Measurements from ENCODE around the gene MAD1L1.

The MAD1L1 gene

DNA sequence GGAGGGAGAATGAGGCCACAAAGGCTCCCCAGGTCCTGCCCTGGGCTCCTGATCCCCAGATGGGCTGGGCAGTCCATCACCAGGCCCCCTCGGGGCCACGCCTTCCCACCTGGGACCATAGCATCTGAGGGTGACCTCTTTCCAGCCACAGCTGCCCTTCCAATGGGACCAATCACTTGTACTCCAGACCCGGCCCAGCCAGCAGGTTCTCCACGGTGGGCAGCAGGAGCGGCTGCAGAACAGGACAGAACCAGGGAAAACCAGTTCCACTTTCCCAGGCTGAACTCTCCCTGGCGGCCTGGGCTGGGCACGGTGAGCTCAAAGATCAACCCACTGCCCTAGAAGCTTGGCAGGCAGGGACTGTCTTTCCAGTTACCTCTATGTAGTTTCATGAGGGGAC is 257.6 kb downstream of the MAD1L1 start:
- no peak overlapping the region for H2AFZ ChIP-seq (ENCODE audit: low read depth, low read length, severe bottlenecking)
- H3K9me3 ChIP-seq (ENCODE audit: insufficient read depth, low read length): no peaks in the 10 kb centered on the region
- no peaks in the 10 kb centered on the region for H3K36me3 ChIP-seq (ENCODE audit: low read length)
- H4K20me1 ChIP-seq (ENCODE audit: low read depth, low read length): no peaks in the 10 kb centered on the region
- H3K79me2 ChIP-seq (ENCODE audit: insufficient read depth, low read length): no peaks in the 10 kb centered on the region
- no peak overlapping the region for H3K27ac ChIP-seq (ENCODE audit: low read depth, low read length)
- H3K4me2 ChIP-seq (ENCODE audit: low read depth, low read length, poor library complexity, severe bottlenecking): no peak overlapping the region
- no peaks in the 10 kb centered on the region for H3K9me2 ChIP-seq (replicated peaks; ENCODE audit: insufficient read depth, low read length)
- H3K4me3 ChIP-seq (ENCODE audit: insufficient read depth, low read length, poor library complexity, severe bottlenecking): no peak overlapping the region
- no peaks in the 10 kb centered on the region for H3K27me3 ChIP-seq (ENCODE audit: low read length)
- H3K9ac ChIP-seq (ENCODE audit: low read length): no peak overlapping the region
- TF ChIP-seq, protein P1, sequence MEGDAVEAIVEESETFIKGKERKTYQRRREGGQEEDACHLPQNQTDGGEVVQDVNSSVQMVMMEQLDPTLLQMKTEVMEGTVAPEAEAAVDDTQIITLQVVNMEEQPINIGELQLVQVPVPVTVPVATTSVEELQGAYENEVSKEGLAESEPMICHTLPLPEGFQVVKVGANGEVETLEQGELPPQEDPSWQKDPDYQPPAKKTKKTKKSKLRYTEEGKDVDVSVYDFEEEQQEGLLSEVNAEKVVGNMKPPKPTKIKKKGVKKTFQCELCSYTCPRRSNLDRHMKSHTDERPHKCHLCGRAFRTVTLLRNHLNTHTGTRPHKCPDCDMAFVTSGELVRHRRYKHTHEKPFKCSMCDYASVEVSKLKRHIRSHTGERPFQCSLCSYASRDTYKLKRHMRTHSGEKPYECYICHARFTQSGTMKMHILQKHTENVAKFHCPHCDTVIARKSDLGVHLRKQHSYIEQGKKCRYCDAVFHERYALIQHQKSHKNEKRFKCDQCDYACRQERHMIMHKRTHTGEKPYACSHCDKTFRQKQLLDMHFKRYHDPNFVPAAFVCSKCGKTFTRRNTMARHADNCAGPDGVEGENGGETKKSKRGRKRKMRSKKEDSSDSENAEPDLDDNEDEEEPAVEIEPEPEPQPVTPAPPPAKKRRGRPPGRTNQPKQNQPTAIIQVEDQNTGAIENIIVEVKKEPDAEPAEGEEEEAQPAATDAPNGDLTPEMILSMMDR (IDR thresholded peaks at IDR 0.05; ENCODE audit: insufficient read depth, low read length, poor library complexity, severe bottlenecking): no peak
- no peak for TF ChIP-seq EZH2phosphoT487 (conservative IDR thresholded peaks at IDR 0.05; ENCODE audit: low read length)
- H3F3A ChIP-seq (ENCODE audit: insufficient read depth): no peaks in the 10 kb centered on the region

DNA sequence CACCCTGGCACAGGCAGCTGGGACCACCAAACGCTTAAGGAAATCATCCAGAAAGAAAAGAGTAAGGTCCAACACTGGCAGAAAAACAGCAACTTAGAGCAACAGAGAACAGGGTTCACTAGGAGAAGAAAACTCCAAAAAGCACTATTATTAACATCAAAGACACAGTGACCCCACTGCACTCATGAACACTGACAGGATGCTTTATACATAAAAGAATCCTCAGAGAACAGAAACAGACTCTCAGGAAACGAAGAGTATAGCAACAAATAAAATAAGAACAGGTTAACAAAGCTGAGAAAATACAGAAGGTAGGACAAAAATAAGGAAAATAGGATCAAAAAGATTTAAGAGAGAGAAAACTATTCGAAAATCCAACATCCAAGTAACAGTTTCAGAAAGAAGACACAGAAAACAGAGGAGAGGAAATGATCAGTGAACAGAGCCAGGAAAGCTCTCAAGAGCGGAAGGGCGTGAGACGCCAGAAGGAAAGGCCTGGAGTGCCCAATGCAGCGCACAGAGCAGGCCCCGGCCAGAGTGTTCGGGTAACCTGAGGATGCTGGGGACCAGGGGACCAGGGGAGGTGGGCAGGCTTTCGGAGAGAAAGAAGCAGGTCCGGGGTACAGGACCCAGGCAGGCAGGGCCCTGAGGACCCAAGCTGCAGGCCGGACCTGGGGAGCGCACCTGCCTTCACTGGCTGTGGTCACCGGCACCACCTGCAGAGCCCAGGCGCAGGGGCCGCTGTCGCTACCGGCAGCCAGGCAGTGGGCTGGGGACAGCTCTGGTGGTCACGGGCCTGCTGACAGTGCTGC is 258.2 kb downstream of the MAD1L1 start:
- Histone ChIP-seq H3K9ac (ENCODE audit: low read length) (no peak overlapping the region), H3K27me3 (ENCODE audit: low read length) (no peaks in the 10 kb centered on the region), H3K36me3 (ENCODE audit: low read length) (no peaks in the 10 kb centered on the region)

DNA sequence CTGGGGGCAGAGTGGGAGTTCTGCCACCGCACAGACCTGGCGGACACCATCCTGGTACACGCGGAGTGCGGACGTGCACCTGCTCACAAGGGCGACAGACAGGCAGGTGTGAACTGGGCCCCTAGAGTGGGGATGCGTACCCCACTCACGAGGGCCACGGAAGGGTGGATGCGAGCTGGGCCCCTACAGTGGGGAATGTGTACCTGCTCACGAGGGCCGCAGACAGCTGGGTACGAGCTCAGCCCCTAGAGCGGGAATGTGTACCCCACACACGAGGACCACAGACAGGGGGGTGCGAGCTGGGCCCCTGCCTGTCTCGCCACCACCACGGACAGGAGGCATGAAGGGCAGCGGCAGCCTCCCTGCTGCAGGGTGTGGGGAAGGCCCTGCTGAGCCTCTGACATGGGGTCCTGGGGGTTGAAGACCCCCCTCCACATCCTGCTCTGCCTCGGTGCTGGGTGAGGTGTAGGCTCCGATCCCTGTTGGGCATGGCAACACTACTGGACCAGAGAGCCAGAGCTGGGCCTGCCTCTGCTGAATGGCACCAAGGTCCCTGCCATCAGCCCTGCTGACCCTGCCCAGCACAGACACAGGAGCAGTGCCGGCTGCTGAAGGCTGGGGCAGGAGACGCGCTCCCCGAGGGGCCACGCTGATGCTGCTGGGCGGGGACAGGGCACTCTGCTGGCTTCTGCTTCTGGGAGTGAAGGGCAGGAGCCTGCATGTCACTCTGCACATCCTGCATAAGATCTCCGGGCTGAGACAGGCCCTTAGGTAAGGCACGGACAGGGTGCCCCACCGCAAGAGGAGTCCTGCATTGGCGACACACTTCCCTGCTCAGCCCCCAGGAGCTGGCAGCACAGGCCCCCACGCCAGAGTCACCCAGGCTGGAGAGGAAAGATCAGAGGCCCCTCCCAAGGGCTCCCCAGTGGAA is 259.2 kb downstream of the MAD1L1 start:
- H3K4me3 ChIP-seq (ENCODE audit: insufficient read depth, low read length, poor library complexity, severe bottlenecking): no peak overlapping the region
- no peaks in the 10 kb centered on the region for H3K9me3 ChIP-seq (ENCODE audit: insufficient read depth, low read length)
- H3K36me3 ChIP-seq (ENCODE audit: low read length): no peaks in the 10 kb centered on the region
- no peak overlapping the region for H2AFZ ChIP-seq (ENCODE audit: low read depth, low read length, severe bottlenecking)
- H3K4me2 ChIP-seq (ENCODE audit: low read depth, low read length, poor library complexity, severe bottlenecking): no peak overlapping the region
- no peaks in the 10 kb centered on the region for H4K20me1 ChIP-seq (ENCODE audit: low read depth, low read length)
- no peaks in the 10 kb centered on the region for H3K27me3 ChIP-seq (ENCODE audit: low read length)
- H3F3A ChIP-seq (ENCODE audit: insufficient read depth): no peaks in the 10 kb centered on the region
- TF ChIP-seq, protein P1 (IDR thresholded peaks at IDR 0.05; ENCODE audit: insufficient read depth, low read length, poor library complexity, severe bottlenecking): no peak
- no peak for TF ChIP-seq EZH2phosphoT487 (conservative IDR thresholded peaks at IDR 0.05; ENCODE audit: low read length)
- no peaks in the 10 kb centered on the region for H3K9me2 ChIP-seq (replicated peaks; ENCODE audit: insufficient read depth, low read length)
- no peak overlapping the region for H3K9ac ChIP-seq (ENCODE audit: low read length)
- H3K27ac ChIP-seq (ENCODE audit: low read depth, low read length): no peak overlapping the region
- no peaks in the 10 kb centered on the region for H3K79me2 ChIP-seq (ENCODE audit: insufficient read depth, low read length)

More for the DNA sequence above, 258.2 kb downstream of the MAD1L1 start:
- no peaks in the 10 kb centered on the region for H3K79me2 ChIP-seq (ENCODE audit: insufficient read depth, low read length)
- no peak overlapping the region for H3K4me3 ChIP-seq (ENCODE audit: insufficient read depth, low read length, poor library complexity, severe bottlenecking)
- H3K4me2 ChIP-seq (ENCODE audit: low read depth, low read length, poor library complexity, severe bottlenecking): no peak overlapping the region
- no peaks in the 10 kb centered on the region for H4K20me1 ChIP-seq (ENCODE audit: low read depth, low read length)
- H3K27ac ChIP-seq (ENCODE audit: low read depth, low read length): no peak overlapping the region
- TF ChIP-seq, protein P1 (IDR thresholded peaks at IDR 0.05; ENCODE audit: insufficient read depth, low read length, poor library complexity, severe bottlenecking): no peak
- TF ChIP-seq EZH2phosphoT487 (conservative IDR thresholded peaks at IDR 0.05; ENCODE audit: low read length): no peak
- no peaks in the 10 kb centered on the region for H3F3A ChIP-seq (ENCODE audit: insufficient read depth)
- no peaks in the 10 kb centered on the region for H3K9me3 ChIP-seq (ENCODE audit: insufficient read depth, low read length)
- no peak overlapping the region for H2AFZ ChIP-seq (ENCODE audit: low read depth, low read length, severe bottlenecking)
- no peaks in the 10 kb centered on the region for H3K9me2 ChIP-seq (replicated peaks; ENCODE audit: insufficient read depth, low read length)
